Hepatic stellate cell (primary cell): ENCODE data around the gene SCO2.

Experiments
- DNase-seq: peaks from one replicate; pipeline ENCODE4 v3.0.0; 2011; ENCODE audit warnings: low spot score

Gene SCO2

DNA sequence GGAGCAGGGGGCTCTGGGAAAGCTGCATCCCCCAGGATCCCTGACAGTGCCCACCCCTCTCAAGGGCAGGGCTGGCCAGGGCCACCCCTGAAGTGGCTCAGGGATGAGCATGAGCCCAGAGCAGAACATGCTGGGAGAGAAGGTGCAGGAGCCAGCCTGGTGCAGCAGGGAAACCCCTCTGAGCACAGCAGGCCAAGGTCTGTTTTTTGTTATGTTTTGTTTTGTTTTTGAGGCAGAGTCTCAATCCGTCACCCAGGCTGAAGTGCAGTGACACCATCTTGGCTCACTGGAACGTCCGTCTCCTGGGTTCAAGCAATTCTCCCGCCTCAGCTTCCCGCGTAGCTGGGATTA is 49.8 kb downstream of the SCO2 start:
- DNase-seq, result no peak

DNA sequence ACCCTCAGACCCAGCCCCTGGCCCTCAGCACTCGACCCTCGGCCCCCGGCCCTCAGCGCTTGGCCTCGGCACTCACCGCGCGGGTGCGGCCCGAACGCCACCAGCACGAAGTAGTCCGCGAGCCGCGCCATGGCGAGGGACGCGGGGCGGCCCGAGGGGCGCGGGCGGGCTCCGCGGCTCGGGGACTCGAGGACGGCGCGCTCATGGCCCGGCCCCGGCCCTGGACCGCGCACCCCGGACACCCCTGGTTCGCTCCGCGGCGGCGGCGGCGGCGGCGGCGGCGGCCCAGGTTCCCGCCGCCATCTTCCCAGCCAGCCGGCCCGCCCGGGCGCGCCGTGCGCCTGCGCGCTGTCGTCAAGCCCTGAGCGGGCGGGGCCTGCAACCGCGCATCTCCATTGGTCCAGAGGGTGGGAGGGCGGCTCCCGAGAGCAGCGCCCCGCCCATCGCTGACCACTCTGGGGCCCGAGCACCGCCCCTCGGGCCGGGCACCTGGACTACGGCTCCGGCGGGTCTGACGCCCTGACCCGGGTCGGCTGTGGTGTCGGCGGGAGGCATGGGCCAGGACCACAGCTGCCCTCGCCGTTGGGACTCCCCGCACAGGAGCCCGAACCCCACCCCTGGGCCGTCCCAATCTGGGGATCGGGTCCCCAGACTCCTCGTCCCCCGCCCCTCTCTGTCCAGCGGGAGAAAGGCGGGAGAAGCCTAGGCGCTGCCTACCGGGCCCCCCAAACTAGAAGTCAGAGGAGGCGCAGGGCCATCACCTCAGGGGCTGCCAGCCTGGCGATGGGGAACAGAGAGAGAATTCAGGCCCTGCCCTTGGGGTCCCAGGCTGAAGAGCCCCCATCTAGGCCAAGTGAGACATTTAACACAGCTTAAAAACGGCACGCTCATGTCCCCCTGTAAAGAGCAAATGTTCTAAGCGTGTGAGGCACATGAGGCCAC is 50.4 kb downstream of the SCO2 start, which contains the start of gene SBF1:
TSS of gene SBF1 (minus strand) at position 326 of the 942 bp plus-strand sequence. CDS start at position 131, 195 bp downstream.
- peak; percentile 100 for DNase-seq

DNA sequence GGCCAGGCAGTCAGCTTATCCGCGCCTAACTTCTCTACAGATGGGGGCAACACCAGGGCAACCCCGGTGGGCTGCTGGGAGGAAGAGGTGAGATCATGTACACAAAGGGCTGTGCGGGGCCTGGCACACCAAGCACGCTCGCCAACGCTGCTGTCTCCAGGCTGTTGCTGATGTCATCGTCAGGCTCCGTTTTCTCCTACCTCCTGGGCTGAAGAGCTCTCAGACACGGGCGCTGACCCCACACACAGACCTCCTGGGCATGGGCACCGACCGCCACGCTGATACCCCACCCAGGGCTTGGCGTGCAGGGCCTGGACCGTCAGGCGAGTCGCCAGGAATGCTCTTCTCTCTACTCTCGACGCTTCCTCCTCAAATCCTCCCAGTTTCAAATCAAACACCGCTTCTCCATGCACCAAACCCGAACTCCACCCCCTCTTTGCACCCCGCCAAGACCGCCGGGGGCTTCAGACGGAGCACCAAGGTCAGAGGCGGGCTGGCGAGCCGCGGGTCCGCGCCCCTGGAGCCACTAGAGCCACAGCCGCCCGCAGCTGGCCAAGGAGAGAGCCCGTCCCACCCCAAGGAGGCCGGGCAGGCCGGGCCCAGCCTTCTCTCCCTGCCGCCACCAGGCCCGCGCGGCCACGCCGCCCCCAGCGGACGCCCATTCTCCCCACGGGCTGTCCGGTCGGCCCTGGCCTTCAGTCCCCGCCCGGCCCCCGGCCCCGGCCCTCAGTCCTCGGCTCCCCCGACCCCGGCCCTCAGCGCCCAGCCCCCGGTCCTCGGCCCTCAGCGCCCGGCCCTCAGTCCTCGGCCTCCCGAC is 51.3 kb downstream of the SCO2 start:
- DNase-seq, result peak; percentile 81
